NCI-H774 (cell line): ENCODE measurements around the gene SHISA8.
A peak's percentile ranks its signal among the peaks of the same experiment; 100 is the strongest.

Experiments
- DNase-seq: peaks from one replicate; lab custom pipeline; 2025; lab: John Stamatoyannopoulos, UW

The SHISA8 gene

GRCh38 chr22:41933411-41934177, 18.7 kb upstream of the SHISA8 start:
- DNase-seq = no peak

GRCh38 chr22:41932353-41932752, 17.5 kb upstream of the SHISA8 start:
- DNase-seq = no peak

- DNase-seq = no peak
These were observed 16.9 kb upstream of the SHISA8 start for GRCh38 chr22:41931701-41932269.

- DNase-seq = peak; percentile 62
These were observed 14.5 kb upstream of the SHISA8 start for GRCh38 chr22:41929418-41929810.

GRCh38 chr22:41928593-41929417, 13.9 kb upstream of the SHISA8 start:
- no peak for DNase-seq

GRCh38 chr22:41927813-41928212, 12.9 kb upstream of the SHISA8 start:
- no peak for DNase-seq

GRCh38 chr22:41925783-41926460, 11.0 kb upstream of the SHISA8 start:
- peak; percentile 26 for DNase-seq

- no peak for DNase-seq
These were observed 8.9 kb upstream of the SHISA8 start for GRCh38 chr22:41923595-41924276.

- DNase-seq = no peak
These were observed 8.2 kb upstream of the SHISA8 start for GRCh38 chr22:41922940-41923594.

GRCh38 chr22:41922328-41922727, 7.5 kb upstream of the SHISA8 start:
- DNase-seq = no peak

- no peak for DNase-seq
These were observed 5.5 kb upstream of the SHISA8 start for GRCh38 chr22:41920271-41920976.

GRCh38 chr22:41919357-41920224, 4.7 kb upstream of the SHISA8 start:
- no peak for DNase-seq

GRCh38 chr22:41917903-41918791, 3.3 kb upstream of the SHISA8 start:
- no peak for DNase-seq

GRCh38 chr22:41917375-41917902, 2.6 kb upstream of the SHISA8 start:
- peak; percentile 72 for DNase-seq

GRCh38 chr22:41916745-41917358, 2.0 kb upstream of the SHISA8 start:
- DNase-seq = no peak

GRCh38 chr22:41915786-41916493, 1.1 kb upstream of the SHISA8 start:
- no peak for DNase-seq

GRCh38 chr22:41914611-41915034, 251 bp downstream of the SHISA8 start:
- no peak for DNase-seq
